DOHH2 (cell line): ENCODE data around the gene DMAC1.

Experiments used
- H3F3A ChIP-seq: fragments of 200-600 bp; sonication (generic), shearing (Covaris generic); 2 replicates; pipeline ENCODE4 v1.6.0; 2016; ENCODE audit warnings: antibody characterized with exemption, mild to moderate bottlenecking; ENCODE audit not compliant: control insufficient read depth, insufficient read depth
- H3K27ac ChIP-seq: fragments of 200-600 bp; sonication (generic); 2 replicates; pipeline ENCODE4 v1.5.1; 2014; ENCODE audit warnings: low read depth, mild to moderate bottlenecking, low read length, moderate library complexity
- H3K27me3 ChIP-seq: fragments of 200-600 bp; sonication (generic); 2 replicates; pipeline ENCODE4 v1.6.1; 2014; ENCODE audit warnings: mild to moderate bottlenecking, low read length, mixed read lengths; ENCODE audit not compliant: control insufficient read depth
- H3K36me3 ChIP-seq: fragments of 200-600 bp; sonication (generic); 2 replicates; pipeline ENCODE4 v1.6.1; 2014; ENCODE audit warnings: mild to moderate bottlenecking, low read length, moderate library complexity, mixed read lengths; ENCODE audit not compliant: control insufficient read depth
- H3K4me1 ChIP-seq: fragments of 200-600 bp; sonication (generic); 2 replicates; pipeline ENCODE4 v1.6.1; 2014; ENCODE audit warnings: mild to moderate bottlenecking, low read length, mixed read lengths; ENCODE audit not compliant: control insufficient read depth
- H3K4me2 ChIP-seq: fragments of 200-600 bp; sonication (generic); 2 replicates; pipeline ENCODE4 v1.6.0; 2014; ENCODE audit warnings: mild to moderate bottlenecking, low read length, moderate library complexity
- H3K4me3 ChIP-seq: fragments of 200-600 bp; sonication (generic); 2 replicates; pipeline ENCODE4 v1.5.1; 2014; ENCODE audit warnings: mild to moderate bottlenecking, low read length, mixed read lengths
- H3K79me2 ChIP-seq: fragments of 200-600 bp; sonication (generic); 2 replicates; pipeline ENCODE4 v1.6.1; 2014; ENCODE audit warnings: mild to moderate bottlenecking, low read length, mixed read lengths; ENCODE audit not compliant: control insufficient read depth
- H3K9me2 ChIP-seq: fragments of 200-600 bp; sonication (generic); replicated peaks from 2 replicates; pipeline ENCODE4 v1.6.1; 2014; ENCODE audit warnings: mild to moderate bottlenecking, low read length, mixed read lengths; ENCODE audit not compliant: control insufficient read depth
- H3K9me3 ChIP-seq: fragments of 200-600 bp; sonication (generic); 2 replicates; pipeline ENCODE4 v1.6.1; 2014; ENCODE audit warnings: antibody characterized with exemption, low read length, mixed read lengths; ENCODE audit not compliant: control insufficient read depth, insufficient read depth
- H4K20me1 ChIP-seq: fragments of 200-600 bp; sonication (generic); 2 replicates; pipeline ENCODE4 v1.6.0; 2014; ENCODE audit warnings: low read depth, mild to moderate bottlenecking, antibody characterized with exemption, low read length, moderate library complexity; ENCODE audit not compliant: control insufficient read depth, insufficient read depth
- CTCF ChIP-seq: fragments of 200-600 bp; sonication (generic); IDR thresholded peaks from one replicate; pipeline ENCODE4 v1.5.1; 2014; ENCODE audit warnings: antibody characterized with exemption, mild to moderate bottlenecking, low read depth, low read length; ENCODE audit not compliant: poor library complexity, severe bottlenecking
- EZH2phosphoT487 ChIP-seq: fragments of 200-600 bp; sonication (generic); IDR thresholded peaks from 2 replicates; pipeline ENCODE4 v1.6.1; 2017; ENCODE audit warnings: borderline replicate concordance, mild to moderate bottlenecking, antibody characterized with exemption, low read length, moderate library complexity, mixed read lengths

The DMAC1 gene

GRCh38 chr9:7827792-7828191 lies 28.2 kb upstream of the DMAC1 start:
- no peaks in the 10 kb centered on the region for H3K79me2 ChIP-seq
- H3K9me2 ChIP-seq, result no peaks in the 10 kb centered on the region
- no peaks in the 10 kb centered on the region for H3K4me1 ChIP-seq
- no peaks in the 10 kb centered on the region for H3K36me3 ChIP-seq
- H3K9me3 ChIP-seq, result no peaks in the 10 kb centered on the region
- H3K27me3 ChIP-seq, result no peaks in the 10 kb centered on the region
- H3F3A ChIP-seq, result no peaks in the 10 kb centered on the region
- H4K20me1 ChIP-seq, result no peaks in the 10 kb centered on the region
- H3K27ac ChIP-seq, result no peak overlapping the region
- H3K4me3 ChIP-seq, result no peak overlapping the region
- H3K4me2 ChIP-seq, result no peak overlapping the region
- TF ChIP-seq CTCF (no peak), EZH2phosphoT487 (no peak)

- TF ChIP-seq EZH2phosphoT487 (no peak), CTCF (no peak)
These were observed 27.5 kb upstream of the DMAC1 start for GRCh38 chr9:7827056-7827455.

GRCh38 chr9:7823651-7824050 lies 24.1 kb upstream of the DMAC1 start:
- H3K36me3 ChIP-seq, result no peaks in the 10 kb centered on the region
- no peaks in the 10 kb centered on the region for H3K4me1 ChIP-seq
- no peaks in the 10 kb centered on the region for H3K9me2 ChIP-seq
- H3K27ac ChIP-seq, result no peak overlapping the region
- TF ChIP-seq CTCF, result no peak
- TF ChIP-seq EZH2phosphoT487, result no peak
- no peak overlapping the region for H3K4me3 ChIP-seq
- H3K27me3 ChIP-seq, result no peaks in the 10 kb centered on the region
- H3K4me2 ChIP-seq, result no peak overlapping the region
- no peaks in the 10 kb centered on the region for H3K9me3 ChIP-seq
- H3F3A ChIP-seq, result no peaks in the 10 kb centered on the region
- no peaks in the 10 kb centered on the region for H3K79me2 ChIP-seq
- no peaks in the 10 kb centered on the region for H4K20me1 ChIP-seq

More at GRCh38 chr9:7827056-7827455, 27.5 kb upstream of the DMAC1 start:
- Histone ChIP-seq H3K9me3 (no peaks in the 10 kb centered on the region), H3K27me3 (no peaks in the 10 kb centered on the region), H4K20me1 (no peaks in the 10 kb centered on the region), H3K79me2 (no peaks in the 10 kb centered on the region), H3K4me2 (no peak overlapping the region), H3K4me1 (no peaks in the 10 kb centered on the region), H3K36me3 (no peaks in the 10 kb centered on the region), H3K9me2 (no peaks in the 10 kb centered on the region), H3F3A (no peaks in the 10 kb centered on the region), H3K27ac (no peak overlapping the region), H3K4me3 (no peak overlapping the region)

GRCh38 chr9:7819984-7820383 lies 20.4 kb upstream of the DMAC1 start:
- no peak overlapping the region for H3K27ac ChIP-seq
- H3K79me2 ChIP-seq, result no peaks in the 10 kb centered on the region
- H3K4me1 ChIP-seq, result no peaks in the 10 kb centered on the region
- no peak overlapping the region for H3K4me3 ChIP-seq
- no peaks in the 10 kb centered on the region for H3K9me3 ChIP-seq
- no peaks in the 10 kb centered on the region for H3F3A ChIP-seq
- TF ChIP-seq CTCF (no peak), EZH2phosphoT487 (no peak)
- H3K4me2 ChIP-seq, result no peak overlapping the region
- H3K9me2 ChIP-seq, result no peaks in the 10 kb centered on the region
- no peaks in the 10 kb centered on the region for H3K27me3 ChIP-seq
- H4K20me1 ChIP-seq, result no peaks in the 10 kb centered on the region
- H3K36me3 ChIP-seq, result no peaks in the 10 kb centered on the region
